ENCODE results near the gene CHCHD6.

CHCHD6 gene

DNA sequence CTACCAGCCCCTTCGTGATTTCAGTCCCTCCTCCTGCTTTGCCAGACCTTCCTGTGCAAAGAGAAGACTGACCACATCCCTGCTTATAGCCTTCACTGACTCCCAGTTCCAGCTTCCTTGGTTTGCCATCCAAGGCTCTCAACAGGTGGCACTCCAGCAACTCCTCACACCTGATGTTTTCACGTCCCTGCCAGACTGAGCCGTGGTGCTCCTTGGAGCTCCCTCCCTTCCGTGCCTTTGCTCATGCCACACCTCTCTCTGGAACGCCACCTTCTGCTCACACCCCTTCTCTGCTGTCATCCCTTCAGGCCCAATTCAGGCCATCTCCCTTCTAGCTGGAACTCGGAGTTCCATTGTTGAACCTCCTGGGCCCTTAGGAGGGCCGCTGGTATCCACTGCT is 12.0 kb downstream of the CHCHD6 start:
- H3K27ac ChIP-seq (ENCODE audit: low read depth, low read length) = no peak overlapping the region
- no peaks in the 10 kb centered on the region for H3K36me3 ChIP-seq (ENCODE audit: low read length)
- no peaks in the 10 kb centered on the region for H3K27me3 ChIP-seq (ENCODE audit: low read length)
- H3K9me3 ChIP-seq (ENCODE audit: insufficient read depth, low read length) = no peaks in the 10 kb centered on the region
- no peak overlapping the region for H2AFZ ChIP-seq (ENCODE audit: low read depth, low read length, severe bottlenecking)
- H4K20me1 ChIP-seq (ENCODE audit: low read depth, low read length) = no peaks in the 10 kb centered on the region
- H3K4me2 ChIP-seq (ENCODE audit: low read depth, low read length, poor library complexity, severe bottlenecking) = no peak overlapping the region
- no peaks in the 10 kb centered on the region for H3F3A ChIP-seq (ENCODE audit: insufficient read depth)
- H3K9me2 ChIP-seq (replicated peaks; ENCODE audit: insufficient read depth, low read length) = no peaks in the 10 kb centered on the region
- TF ChIP-seq EZH2phosphoT487 (conservative IDR thresholded peaks at IDR 0.05; ENCODE audit: low read length) = no peak
- TF ChIP-seq, protein P1, sequence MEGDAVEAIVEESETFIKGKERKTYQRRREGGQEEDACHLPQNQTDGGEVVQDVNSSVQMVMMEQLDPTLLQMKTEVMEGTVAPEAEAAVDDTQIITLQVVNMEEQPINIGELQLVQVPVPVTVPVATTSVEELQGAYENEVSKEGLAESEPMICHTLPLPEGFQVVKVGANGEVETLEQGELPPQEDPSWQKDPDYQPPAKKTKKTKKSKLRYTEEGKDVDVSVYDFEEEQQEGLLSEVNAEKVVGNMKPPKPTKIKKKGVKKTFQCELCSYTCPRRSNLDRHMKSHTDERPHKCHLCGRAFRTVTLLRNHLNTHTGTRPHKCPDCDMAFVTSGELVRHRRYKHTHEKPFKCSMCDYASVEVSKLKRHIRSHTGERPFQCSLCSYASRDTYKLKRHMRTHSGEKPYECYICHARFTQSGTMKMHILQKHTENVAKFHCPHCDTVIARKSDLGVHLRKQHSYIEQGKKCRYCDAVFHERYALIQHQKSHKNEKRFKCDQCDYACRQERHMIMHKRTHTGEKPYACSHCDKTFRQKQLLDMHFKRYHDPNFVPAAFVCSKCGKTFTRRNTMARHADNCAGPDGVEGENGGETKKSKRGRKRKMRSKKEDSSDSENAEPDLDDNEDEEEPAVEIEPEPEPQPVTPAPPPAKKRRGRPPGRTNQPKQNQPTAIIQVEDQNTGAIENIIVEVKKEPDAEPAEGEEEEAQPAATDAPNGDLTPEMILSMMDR (IDR thresholded peaks at IDR 0.05; ENCODE audit: insufficient read depth, low read length, poor library complexity, severe bottlenecking) = no peak
- no peaks in the 10 kb centered on the region for H3K79me2 ChIP-seq (ENCODE audit: insufficient read depth, low read length)
- H3K4me3 ChIP-seq (ENCODE audit: insufficient read depth, low read length, poor library complexity, severe bottlenecking) = no peak overlapping the region
- no peak overlapping the region for H3K9ac ChIP-seq (ENCODE audit: low read length)

DNA sequence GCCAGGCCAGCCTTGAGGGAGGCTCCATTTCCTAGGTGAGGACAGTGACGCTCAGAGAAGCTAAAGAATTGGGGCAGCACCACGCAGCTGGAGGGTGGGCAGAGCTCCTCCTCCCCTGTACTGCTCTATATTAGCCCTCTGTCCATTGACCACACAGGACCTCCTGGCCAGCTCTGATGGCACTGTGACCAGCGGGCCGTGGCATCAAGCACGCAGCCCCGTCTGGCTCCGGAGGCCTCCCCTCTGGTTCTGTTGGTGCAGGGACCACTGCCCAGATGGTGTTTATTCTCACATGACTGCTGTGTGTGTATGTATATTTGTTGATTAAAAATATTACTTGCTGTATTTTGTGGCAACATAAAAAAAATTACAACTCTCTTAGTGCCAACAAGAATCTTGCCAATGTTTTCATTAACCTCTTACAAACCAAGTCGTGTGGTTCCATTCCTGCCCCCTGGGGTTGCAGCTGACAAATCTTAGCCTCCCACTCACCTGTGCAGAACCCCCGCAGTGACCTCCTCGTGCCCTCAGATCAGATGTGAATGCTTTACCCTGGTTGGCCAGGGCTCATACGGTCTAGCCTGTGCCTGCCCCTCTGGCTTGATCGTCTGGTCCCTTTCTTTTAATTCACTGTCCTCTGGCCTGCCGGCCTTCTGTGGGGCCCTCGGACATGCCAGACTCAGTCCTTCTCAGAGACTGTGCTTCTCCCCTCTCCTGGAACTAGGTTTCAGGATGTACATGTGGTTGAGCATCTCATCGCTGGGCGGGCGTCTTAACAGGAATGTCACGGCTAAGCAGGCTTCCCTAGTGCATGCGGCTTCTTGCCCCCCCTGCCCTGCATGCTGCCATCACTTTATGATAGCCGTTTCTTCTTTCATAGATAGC is 14.8 kb downstream of the CHCHD6 start:
- H3K9me3 ChIP-seq (ENCODE audit: insufficient read depth, low read length) = no peaks in the 10 kb centered on the region
- no peak for TF ChIP-seq EZH2phosphoT487 (conservative IDR thresholded peaks at IDR 0.05; ENCODE audit: low read length)
- TF ChIP-seq, protein P1 (IDR thresholded peaks at IDR 0.05; ENCODE audit: insufficient read depth, low read length, poor library complexity, severe bottlenecking) = no peak
- H3K9me2 ChIP-seq (replicated peaks; ENCODE audit: insufficient read depth, low read length) = no peaks in the 10 kb centered on the region
- H3K36me3 ChIP-seq (ENCODE audit: low read length) = no peaks in the 10 kb centered on the region
- no peaks in the 10 kb centered on the region for H3F3A ChIP-seq (ENCODE audit: insufficient read depth)
- no peak overlapping the region for H3K9ac ChIP-seq (ENCODE audit: low read length)
- no peaks in the 10 kb centered on the region for H3K79me2 ChIP-seq (ENCODE audit: insufficient read depth, low read length)
- H3K4me3 ChIP-seq (ENCODE audit: insufficient read depth, low read length, poor library complexity, severe bottlenecking) = no peak overlapping the region
- H3K27me3 ChIP-seq (ENCODE audit: low read length) = no peaks in the 10 kb centered on the region
- no peak overlapping the region for H2AFZ ChIP-seq (ENCODE audit: low read depth, low read length, severe bottlenecking)
- H4K20me1 ChIP-seq (ENCODE audit: low read depth, low read length) = no peaks in the 10 kb centered on the region
- H3K4me2 ChIP-seq (ENCODE audit: low read depth, low read length, poor library complexity, severe bottlenecking) = no peak overlapping the region
- H3K27ac ChIP-seq (ENCODE audit: low read depth, low read length) = no peak overlapping the region

DNA sequence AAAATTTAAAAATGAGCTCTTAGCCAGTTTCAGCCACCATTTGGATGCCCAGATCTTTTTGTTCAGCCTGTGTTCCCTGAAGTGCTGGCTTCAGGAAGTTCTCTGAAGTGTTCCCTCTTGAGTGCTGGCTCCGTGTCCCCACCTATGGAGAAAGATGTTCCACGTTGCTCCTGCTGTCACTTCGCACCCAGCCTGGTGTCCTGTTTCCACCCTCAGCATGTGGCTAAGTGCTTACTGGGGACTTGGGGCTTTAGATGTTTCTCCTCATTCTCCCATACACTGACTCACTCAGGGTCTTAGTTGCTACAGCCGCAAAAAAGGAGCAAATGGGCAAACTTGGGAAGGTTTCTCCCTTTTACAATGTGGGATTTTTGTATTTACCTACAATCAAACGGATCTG is 16.6 kb downstream of the CHCHD6 start:
- TF ChIP-seq EZH2phosphoT487 (conservative IDR thresholded peaks at IDR 0.05; ENCODE audit: low read length) = no peak
- TF ChIP-seq, protein P1 (IDR thresholded peaks at IDR 0.05; ENCODE audit: insufficient read depth, low read length, poor library complexity, severe bottlenecking) = no peak
- no peaks in the 10 kb centered on the region for H3F3A ChIP-seq (ENCODE audit: insufficient read depth)

More for the DNA sequence above, 16.6 kb downstream of the CHCHD6 start:
- no peaks in the 10 kb centered on the region for H3K79me2 ChIP-seq (ENCODE audit: insufficient read depth, low read length)
- no peaks in the 10 kb centered on the region for H4K20me1 ChIP-seq (ENCODE audit: low read depth, low read length)
- no peak overlapping the region for H2AFZ ChIP-seq (ENCODE audit: low read depth, low read length, severe bottlenecking)
- no peak overlapping the region for H3K4me2 ChIP-seq (ENCODE audit: low read depth, low read length, poor library complexity, severe bottlenecking)
- H3K36me3 ChIP-seq (ENCODE audit: low read length) = no peaks in the 10 kb centered on the region
- H3K27me3 ChIP-seq (ENCODE audit: low read length) = no peaks in the 10 kb centered on the region
- no peak overlapping the region for H3K4me3 ChIP-seq (ENCODE audit: insufficient read depth, low read length, poor library complexity, severe bottlenecking)
- no peaks in the 10 kb centered on the region for H3K9me2 ChIP-seq (replicated peaks; ENCODE audit: insufficient read depth, low read length)
- no peak overlapping the region for H3K9ac ChIP-seq (ENCODE audit: low read length)
- no peaks in the 10 kb centered on the region for H3K9me3 ChIP-seq (ENCODE audit: insufficient read depth, low read length)
- no peak overlapping the region for H3K27ac ChIP-seq (ENCODE audit: low read depth, low read length)
